ENCODE results near the gene LAMC3.
"Not testable (repeated sequence)": the region's sequence is repeated elsewhere in the genome, so short reads cannot be mapped to it uniquely, and the experiment has no call there.

LAMC3 gene

DNA sequence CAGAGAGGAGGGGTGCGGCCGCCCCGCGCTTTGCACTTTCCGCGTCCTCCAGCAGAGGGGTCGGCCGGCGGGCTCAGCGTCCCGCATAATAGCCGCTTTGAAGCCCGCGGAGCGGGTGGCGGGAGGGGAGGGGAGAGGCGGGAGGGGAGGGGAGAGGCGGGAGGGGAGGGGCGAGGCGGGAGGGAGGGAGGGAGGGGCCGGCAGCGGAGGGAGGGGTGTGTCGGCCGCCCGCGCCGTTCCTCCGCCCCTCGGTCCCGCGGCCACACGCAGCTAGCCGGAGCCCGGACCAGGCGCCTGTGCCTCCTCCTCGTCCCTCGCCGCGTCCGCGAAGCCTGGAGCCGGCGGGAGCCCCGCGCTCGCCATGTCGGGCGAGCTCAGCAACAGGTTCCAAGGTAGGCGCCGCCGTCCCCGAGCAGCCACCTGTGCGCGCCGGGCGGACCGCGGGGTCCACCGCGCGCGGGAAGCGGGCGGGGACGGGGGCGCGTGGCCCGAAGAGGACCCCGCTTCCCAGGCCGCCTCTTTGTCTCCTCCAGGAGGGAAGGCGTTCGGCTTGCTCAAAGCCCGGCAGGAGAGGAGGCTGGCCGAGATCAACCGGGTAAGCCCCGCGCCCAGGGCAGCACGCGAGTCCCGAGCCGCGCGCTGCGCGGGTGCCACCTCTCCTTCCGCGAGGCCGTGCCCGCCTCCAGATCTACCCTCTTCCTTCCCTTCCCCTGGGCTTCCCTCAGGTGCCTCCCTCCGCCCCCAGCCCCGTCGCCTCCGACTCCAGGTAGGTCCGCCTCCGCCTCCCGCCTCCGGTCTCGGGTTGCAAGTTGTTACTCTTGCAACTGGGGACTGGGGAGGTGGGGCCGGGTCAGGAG is 87.5 kb downstream of the LAMC3 start, which contains the start of gene AIF1L:
Gene AIF1L, plus strand, starts transcription at position 263 of the 857 bp plus-strand sequence. Its CDS starts 99 bp downstream, at position 362.
- peak within 1 kb of the TSS; percentile 20 for H3K27ac Mint-ChIP-seq

GRCh38 chr9:131097126-131097947 is 88.4 kb downstream of the LAMC3 start:
- peaks cover 46 to 69% of the 10 kb centered on the region in 2 donors for H3K27me3 Mint-ChIP-seq
- H3K4me1 Mint-ChIP-seq = peaks cover 6 to 16% of the 10 kb centered on the region in 2 donors
- ATAC-seq (replicated peaks) = no peak
- no peak for DNase-seq
- no peaks in the 10 kb centered on the region for H3K9me3 Mint-ChIP-seq
- no peak overlapping the region for H3K27ac Mint-ChIP-seq
- H3K36me3 Mint-ChIP-seq = no peaks in the 10 kb centered on the region
- H3K4me3 Mint-ChIP-seq = peak overlapping the region; percentile 49 to 63

More for the DNA sequence above, 87.5 kb downstream of the LAMC3 start, which contains the start of gene AIF1L:
- no peaks in the 10 kb centered on the region for H3K9me3 Mint-ChIP-seq
- DNase-seq = no peak
- ATAC-seq (replicated peaks) = peak; percentile 47 to 63
- peak within 1 kb of the TSS; percentile 59 to 67 for H3K4me3 Mint-ChIP-seq
- H3K27me3 Mint-ChIP-seq = peaks cover 46 to 69% of the 10 kb centered on the region in 2 donors
- no peaks in the 10 kb centered on the region for H3K36me3 Mint-ChIP-seq
- H3K4me1 Mint-ChIP-seq = peaks cover 6 to 16% of the 10 kb centered on the region in 2 donors

DNA sequence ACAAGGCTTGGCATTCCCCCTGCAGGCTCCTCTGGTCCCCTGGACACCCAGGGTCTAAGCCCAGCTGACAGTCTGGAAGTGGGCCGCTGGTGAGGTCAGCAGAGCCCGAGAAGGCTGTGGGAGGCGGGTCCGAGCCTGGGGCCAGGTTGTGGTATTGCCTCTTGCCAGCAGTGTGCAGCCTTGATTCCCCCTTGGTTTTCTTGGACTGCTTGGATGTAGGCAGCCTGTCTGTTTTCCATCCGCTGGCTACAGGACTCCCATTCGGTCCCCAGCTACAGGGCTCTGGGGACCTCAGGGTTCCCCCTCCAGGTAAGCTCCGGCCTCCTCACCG is 88.9 kb downstream of the LAMC3 start:
- no peak for ATAC-seq (replicated peaks)
- Mint-ChIP-seq H3K9me3 (no peaks in the 10 kb centered on the region), H3K27me3 (peaks cover 43 to 71% of the 10 kb centered on the region in 2 donors), H3K36me3 (no peaks in the 10 kb centered on the region), H3K4me1 (peaks cover 6 to 16% of the 10 kb centered on the region in 2 donors), H3K27ac (no peak overlapping the region), H3K4me3 (no peak overlapping the region)
- DNase-seq = no peak

DNA sequence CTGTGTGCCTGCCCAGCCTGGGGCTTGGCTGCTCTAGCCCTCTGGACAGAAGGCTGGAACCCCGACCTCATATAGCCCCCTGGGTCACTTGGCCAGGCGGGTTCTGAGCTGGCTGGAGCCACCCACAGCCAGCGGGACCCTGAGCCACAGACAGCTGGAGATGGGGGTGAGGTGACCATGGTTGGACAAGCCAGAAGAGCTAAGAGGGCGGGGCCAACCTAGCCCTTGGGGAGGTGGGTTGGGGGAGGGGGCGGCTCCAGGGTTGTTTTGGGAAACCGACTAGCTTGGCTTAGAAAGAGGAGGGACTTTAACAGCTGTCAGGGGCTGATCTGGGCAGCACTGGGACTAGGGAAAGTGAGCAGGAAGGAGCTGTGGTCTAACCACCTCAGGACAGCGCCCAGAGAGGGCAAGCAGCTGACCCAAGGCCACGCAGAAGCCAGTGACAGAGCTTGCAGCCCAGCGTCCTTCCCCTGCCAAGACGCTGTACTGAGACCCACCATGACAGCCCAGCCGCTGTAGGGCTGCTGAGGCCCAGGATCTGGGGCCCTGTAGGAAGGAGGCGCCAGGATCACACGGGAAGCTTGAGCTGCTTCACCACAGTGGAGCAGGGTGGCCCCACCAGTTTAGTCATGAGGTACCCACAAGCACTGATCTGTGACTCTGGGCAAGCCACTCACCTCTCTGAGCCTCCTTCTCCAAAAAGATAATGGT is 89.6 kb downstream of the LAMC3 start:
- Mint-ChIP-seq H3K9me3 (no peaks in the 10 kb centered on the region), H3K36me3 (no peaks in the 10 kb centered on the region), H3K27me3 (peaks cover 44 to 67% of the 10 kb centered on the region in 2 donors), H3K27ac (no peak overlapping the region), H3K4me1 (peaks cover 6 to 16% of the 10 kb centered on the region in 2 donors), H3K4me3 (no peak overlapping the region)
- no peak for DNase-seq
- ATAC-seq (replicated peaks) = peak in 1 of 2 donors; percentile 48

- no peaks in the 10 kb centered on the region for H3K36me3 Mint-ChIP-seq
- ATAC-seq (replicated peaks) (no peak), DNase-seq (no peak)
- no peak overlapping the region for H3K4me3 Mint-ChIP-seq
- H3K9me3 Mint-ChIP-seq = no peaks in the 10 kb centered on the region
- no peak overlapping the region for H3K27ac Mint-ChIP-seq
- peaks cover 37 to 61% of the 10 kb centered on the region in 2 donors for H3K27me3 Mint-ChIP-seq
- H3K4me1 Mint-ChIP-seq = peaks cover 6 to 16% of the 10 kb centered on the region in 2 donors
These were observed 90.2 kb downstream of the LAMC3 start for GRCh38 chr9:131099102-131099606.

DNA sequence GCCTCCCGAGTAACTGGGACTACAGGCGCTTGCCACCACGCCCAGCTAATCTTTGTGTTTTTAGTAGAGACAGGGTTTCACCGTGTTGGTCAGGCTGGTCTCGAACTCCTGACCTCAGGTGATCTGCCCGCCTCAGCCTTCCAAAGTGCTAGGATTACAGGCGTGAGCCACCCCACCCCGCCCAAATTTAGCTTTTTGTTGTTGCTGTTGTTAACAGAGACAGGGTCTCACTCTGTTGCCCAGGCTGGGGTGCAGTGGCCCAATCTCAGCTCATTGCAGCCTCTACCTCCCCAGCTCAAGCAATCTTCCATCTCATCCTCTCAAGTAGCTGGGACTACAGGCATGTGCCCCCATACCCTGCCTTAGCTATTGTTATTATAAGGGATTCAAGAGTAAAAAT is 90.9 kb downstream of the LAMC3 start:
- not testable (repeated sequence) for H3K27ac Mint-ChIP-seq; DNase-seq; H3K4me3 Mint-ChIP-seq; H3K9me3 Mint-ChIP-seq; H3K36me3 Mint-ChIP-seq; ATAC-seq (replicated peaks)
- H3K27me3 Mint-ChIP-seq = peaks cover 31 to 54% of the 10 kb centered on the region in 2 donors
- peaks cover 6 to 16% of the 10 kb centered on the region in 2 donors for H3K4me1 Mint-ChIP-seq

DNA sequence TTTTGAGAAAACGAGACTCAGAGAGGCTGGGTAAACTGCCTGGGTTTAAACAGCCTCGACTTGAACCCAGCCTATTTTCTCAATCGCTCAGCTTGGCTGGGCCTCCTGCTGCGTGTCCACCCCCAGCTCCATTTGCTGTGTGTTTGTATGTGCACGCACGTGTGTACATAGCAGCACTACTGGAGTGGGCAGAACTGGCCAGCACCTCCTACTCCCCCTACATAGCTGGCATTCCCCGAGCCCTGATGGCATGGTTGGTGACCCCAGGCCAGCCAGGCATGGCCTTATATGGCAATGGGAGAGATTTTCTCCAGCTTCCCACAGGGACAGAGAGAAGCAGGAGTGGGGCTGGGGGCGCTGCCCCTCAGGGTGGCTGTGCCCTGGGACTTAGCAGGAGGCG is 91.5 kb downstream of the LAMC3 start:
- Mint-ChIP-seq H3K4me3 (no peak overlapping the region), H3K9me3 (no peaks in the 10 kb centered on the region), H3K36me3 (no peaks in the 10 kb centered on the region), H3K4me1 (peaks cover 6 to 16% of the 10 kb centered on the region in 2 donors), H3K27me3 (peaks cover 26 to 48% of the 10 kb centered on the region in 2 donors), H3K27ac (no peak overlapping the region)
- DNase-seq = no peak
- no peak for ATAC-seq (replicated peaks)

DNA sequence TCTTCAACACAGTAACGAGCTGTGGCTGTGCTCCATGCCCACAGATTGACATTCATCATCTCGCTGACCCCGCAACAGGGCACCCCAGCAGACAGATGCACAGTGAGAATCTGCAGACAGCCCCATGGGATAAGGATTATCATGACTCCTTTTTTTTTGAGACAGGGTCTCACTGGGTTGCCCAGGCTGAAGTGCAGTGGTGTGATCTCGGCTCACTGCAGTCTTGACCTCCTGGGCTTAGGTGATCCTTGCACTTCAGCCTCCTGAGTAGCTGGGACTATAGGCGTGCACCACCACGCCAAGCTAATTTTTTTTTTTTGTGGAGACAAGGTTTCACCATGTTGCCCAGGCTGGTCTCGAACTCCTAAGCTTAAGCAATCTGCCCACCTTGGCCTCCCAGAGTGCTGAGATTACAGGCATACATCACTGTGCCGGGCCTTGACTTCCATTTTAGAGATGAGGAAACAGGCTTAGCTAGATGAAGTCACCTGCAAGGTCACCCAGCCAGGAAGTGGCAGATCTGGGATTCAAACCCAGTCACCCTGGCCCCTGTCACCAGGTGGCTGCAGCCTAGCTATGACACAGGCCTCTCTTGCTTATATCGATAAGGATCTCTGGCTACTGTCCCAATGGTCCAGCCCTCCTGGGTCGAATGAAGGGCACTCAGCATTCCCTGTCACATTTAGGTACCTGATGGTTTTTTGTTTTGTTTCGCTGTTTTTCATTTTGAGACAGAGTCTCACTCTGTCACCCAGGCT is 92.4 kb downstream of the LAMC3 start:
- no peaks in the 10 kb centered on the region for H3K36me3 Mint-ChIP-seq
- H3K4me3 Mint-ChIP-seq = no peak overlapping the region
- ATAC-seq (replicated peaks) = no peak
- peaks cover 2 to 9% of the 10 kb centered on the region in 2 donors for H3K4me1 Mint-ChIP-seq
- H3K27ac Mint-ChIP-seq = no peak overlapping the region
- H3K9me3 Mint-ChIP-seq = no peaks in the 10 kb centered on the region
- DNase-seq = no peak
- H3K27me3 Mint-ChIP-seq = peaks cover 23 to 48% of the 10 kb centered on the region in 2 donors

DNA sequence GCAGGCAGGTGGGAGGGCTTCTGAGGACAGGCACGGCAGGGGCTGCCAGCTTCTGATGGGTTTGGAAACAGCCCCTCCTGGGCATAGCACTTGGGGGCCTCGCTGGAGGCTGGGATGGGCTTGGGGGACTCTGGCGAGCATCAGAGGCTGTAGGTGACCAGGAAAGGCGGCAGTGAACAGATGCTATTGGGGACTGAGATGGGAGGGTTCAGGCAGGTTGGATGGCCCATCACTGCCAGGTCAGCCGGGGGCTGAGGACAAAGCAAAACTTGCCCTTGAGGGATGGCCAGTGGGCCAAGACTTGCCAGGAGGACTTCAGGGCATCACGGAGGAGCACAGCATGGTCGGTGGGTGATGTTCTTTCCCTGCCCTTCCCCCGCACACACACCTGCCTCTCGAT is 94.0 kb downstream of the LAMC3 start:
- no peak for DNase-seq
- no peak for ATAC-seq (replicated peaks)
- Mint-ChIP-seq H3K27me3 (peaks cover 25 to 43% of the 10 kb centered on the region in 2 donors), H3K9me3 (no peaks in the 10 kb centered on the region), H3K4me1 (peaks cover 0 to 2% of the 10 kb centered on the region in 2 donors), H3K4me3 (no peak overlapping the region), H3K27ac (no peak overlapping the region), H3K36me3 (no peaks in the 10 kb centered on the region)

DNA sequence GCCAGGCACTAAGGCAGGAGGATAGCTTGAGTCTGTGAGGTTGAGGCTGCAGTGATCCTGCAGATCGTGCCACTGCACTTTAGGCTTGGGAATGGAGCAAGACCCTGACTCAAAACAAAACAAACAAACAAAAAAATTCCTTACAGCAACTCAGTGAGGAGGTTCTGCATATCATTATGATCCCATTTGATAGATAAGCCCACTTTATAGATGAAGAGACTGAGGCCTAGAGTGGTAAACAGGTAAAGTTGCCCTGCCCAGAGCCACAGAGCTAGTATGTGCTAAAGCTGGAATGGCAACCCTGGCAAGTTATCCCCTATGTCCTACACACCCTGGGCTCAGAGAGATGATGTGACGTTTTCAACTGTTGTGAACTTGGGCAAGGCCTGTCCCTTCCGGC is 94.6 kb downstream of the LAMC3 start:
- Mint-ChIP-seq H3K27ac (no peak overlapping the region), H3K27me3 (peaks cover 20 to 39% of the 10 kb centered on the region in 2 donors)
- ATAC-seq (replicated peaks) = no peak

DNA sequence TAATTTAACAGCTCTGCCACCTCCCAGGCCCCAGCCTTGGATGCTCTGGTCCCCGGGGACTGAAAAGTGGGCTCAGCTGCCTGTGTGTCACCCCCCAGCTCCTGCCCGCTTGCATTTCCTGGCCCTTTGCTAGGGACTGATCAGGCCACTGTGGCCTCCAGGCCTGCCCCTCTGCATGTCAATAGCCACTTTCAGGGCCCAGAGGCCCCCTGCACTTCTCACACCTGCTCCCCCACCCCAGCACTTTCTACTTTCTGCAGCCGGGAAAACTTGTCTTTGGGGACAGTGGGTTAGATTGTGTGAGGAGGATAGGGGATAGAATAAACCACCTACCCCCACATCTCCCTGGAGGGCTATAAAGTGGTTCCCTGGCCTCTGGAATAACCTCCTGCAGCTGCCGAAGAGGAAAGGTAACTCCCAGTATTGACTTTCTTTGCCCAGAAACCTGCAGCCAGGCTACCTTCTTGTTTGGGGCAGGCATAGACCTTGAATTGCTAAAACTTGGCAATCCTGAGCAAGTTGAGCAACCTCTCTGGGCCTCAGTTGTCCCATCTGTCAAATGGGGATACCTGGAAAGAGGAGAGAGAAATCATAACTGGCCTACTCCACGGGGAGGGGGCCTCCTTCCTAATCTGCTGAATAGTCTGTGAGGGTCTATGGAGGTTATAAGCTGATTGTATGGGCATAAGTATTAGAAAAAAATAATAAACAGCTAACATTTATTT is 95.2 kb downstream of the LAMC3 start:
- no peaks in the 10 kb centered on the region for H3K4me1 Mint-ChIP-seq

More for the DNA sequence above, 94.6 kb downstream of the LAMC3 start:
- Mint-ChIP-seq H3K4me1 (peaks cover 0 to 2% of the 10 kb centered on the region in 2 donors), H3K4me3 (no peak overlapping the region), H3K9me3 (no peaks in the 10 kb centered on the region), H3K36me3 (no peaks in the 10 kb centered on the region)
- DNase-seq = no peak

GRCh38 chr9:131105952-131106351 is 97.0 kb downstream of the LAMC3 start:
- H3K4me3 Mint-ChIP-seq = no peak overlapping the region
- H3K27me3 Mint-ChIP-seq = peaks cover 25 to 31% of the 10 kb centered on the region in 2 donors
- no peak for DNase-seq
- no peak for ATAC-seq (replicated peaks)
- H3K27ac Mint-ChIP-seq = no peak overlapping the region
- H3K4me1 Mint-ChIP-seq = no peaks in the 10 kb centered on the region
- H3K36me3 Mint-ChIP-seq = no peaks in the 10 kb centered on the region
- H3K9me3 Mint-ChIP-seq = no peaks in the 10 kb centered on the region

More for the DNA sequence above, 95.2 kb downstream of the LAMC3 start:
- Mint-ChIP-seq H3K4me3 (no peak overlapping the region), H3K27me3 (peaks cover 24 to 40% of the 10 kb centered on the region in 2 donors), H3K9me3 (no peaks in the 10 kb centered on the region), H3K36me3 (no peaks in the 10 kb centered on the region), H3K27ac (no peak overlapping the region)
- DNase-seq = no peak
- ATAC-seq (replicated peaks) = no peak

- no peak for DNase-seq
- H3K4me1 Mint-ChIP-seq = no peaks in the 10 kb centered on the region
- no peak for ATAC-seq (replicated peaks)
- peaks cover 24 to 28% of the 10 kb centered on the region in 2 donors for H3K27me3 Mint-ChIP-seq
- H3K27ac Mint-ChIP-seq = no peak overlapping the region
- no peaks in the 10 kb centered on the region for H3K36me3 Mint-ChIP-seq
- H3K4me3 Mint-ChIP-seq = no peak overlapping the region
- no peaks in the 10 kb centered on the region for H3K9me3 Mint-ChIP-seq
These were observed 98.8 kb downstream of the LAMC3 start for GRCh38 chr9:131107760-131108159.
